BLaER1 (cell line): ENCODE data around the gene NMU.
"Not testable (repeated sequence)": the region's sequence is repeated elsewhere in the genome, so short reads cannot be mapped to it uniquely, and the experiment has no call there.

Source experiments
- H3K27ac ChIP-seq: shearing (Covaris generic); formaldehyde crosslinking; 2 replicates; pipeline ENCODE4 v1.8.1; 2022
- H3K27me3 ChIP-seq: shearing (Covaris generic); formaldehyde crosslinking; 2 replicates; pipeline ENCODE4 v1.8.1; 2022
- H3K36me3 ChIP-seq: shearing (Covaris generic); formaldehyde crosslinking; 2 replicates; pipeline ENCODE4 v1.8.1; 2022
- H3K4me1 ChIP-seq: shearing (Covaris generic); formaldehyde crosslinking; 2 replicates; pipeline ENCODE4 v1.8.1; 2022
- H3K4me2 ChIP-seq: shearing (Covaris generic); formaldehyde crosslinking; 2 replicates; pipeline ENCODE4 v1.8.1; 2022
- H3K4me3 ChIP-seq: shearing (Covaris generic); formaldehyde crosslinking; 2 replicates; pipeline ENCODE4 v1.8.1; 2022
- H3K9ac ChIP-seq: shearing (Covaris generic); formaldehyde crosslinking; 2 replicates; pipeline ENCODE4 v1.8.1; 2022
- H3K9me3 ChIP-seq: shearing (Covaris generic); formaldehyde crosslinking; 2 replicates; pipeline ENCODE4 v1.8.1; 2022
- H4K20me1 ChIP-seq: shearing (Covaris generic); formaldehyde crosslinking; 2 replicates; pipeline ENCODE4 v1.8.1; 2022
- Cebpa-rat ChIP-seq: shearing (Covaris generic); IDR thresholded peaks from 2 replicates; pipeline ENCODE4 v1.8.1; 2022

Gene NMU

GRCh38 chr4:55635741-55636655 lies at the start of gene NMU:
TSS of gene NMU (minus strand) at chr4:55636298. CDS start at chr4:55636192, 106 bp downstream.
- Histone ChIP-seq H3K9ac (no peak within 1 kb of the TSS), H3K27ac (no peak within 1 kb of the TSS), H3K4me3 (no peak within 1 kb of the TSS)

GRCh38 chr4:55684276-55684675 lies 48.2 kb upstream of the NMU start:
- Histone ChIP-seq H3K27me3 (no peaks in the 10 kb centered on the region), H4K20me1 (no peaks in the 10 kb centered on the region), H3K9ac (no peak overlapping the region), H3K4me3 (no peak overlapping the region), H3K27ac (no peak overlapping the region), H3K36me3 (no peaks in the 10 kb centered on the region), H3K9me3 (no peaks in the 10 kb centered on the region), H3K4me2 (no peak overlapping the region), H3K4me1 (no peaks in the 10 kb centered on the region)
- no peak for TF ChIP-seq Cebpa-rat

More at GRCh38 chr4:55635741-55636655, at the start of gene NMU:
- no peak for TF ChIP-seq Cebpa-rat
- H3K36me3 ChIP-seq: no peaks in the 10 kb centered on the region
- no peaks in the 10 kb centered on the region for H4K20me1 ChIP-seq
- peaks cover 34% of the 10 kb centered on the region for H3K27me3 ChIP-seq
- peaks cover 12% of the 10 kb centered on the region for H3K9me3 ChIP-seq
- H3K4me1 ChIP-seq: no peaks in the 10 kb centered on the region
- no peak within 1 kb of the TSS for H3K4me2 ChIP-seq

- not testable (repeated sequence) for H3K27ac ChIP-seq, H3K4me1 ChIP-seq, H3K9ac ChIP-seq, H3K36me3 ChIP-seq, H3K4me2 ChIP-seq, H3K9me3 ChIP-seq, H4K20me1 ChIP-seq, H3K4me3 ChIP-seq, H3K27me3 ChIP-seq
Measured at GRCh38 chr4:55682797-55683196, 46.7 kb upstream of the NMU start.

- Histone ChIP-seq H3K27ac (no peak overlapping the region), H3K4me3 (no peak overlapping the region), H3K27me3 (no peaks in the 10 kb centered on the region), H3K9me3 (no peaks in the 10 kb centered on the region), H4K20me1 (no peaks in the 10 kb centered on the region), H3K4me1 (no peaks in the 10 kb centered on the region), H3K36me3 (no peaks in the 10 kb centered on the region), H3K4me2 (no peak overlapping the region), H3K9ac (no peak overlapping the region)
- TF ChIP-seq Cebpa-rat: no peak
Measured at GRCh38 chr4:55682295-55682694, 46.2 kb upstream of the NMU start.

GRCh38 chr4:55681430-55681829 lies 45.3 kb upstream of the NMU start:
- no peak for TF ChIP-seq Cebpa-rat
- Histone ChIP-seq H3K27ac (no peak overlapping the region), H3K4me3 (no peak overlapping the region), H3K9ac (no peak overlapping the region), H3K36me3 (no peaks in the 10 kb centered on the region), H3K27me3 (no peaks in the 10 kb centered on the region), H3K4me2 (no peak overlapping the region), H3K9me3 (no peaks in the 10 kb centered on the region), H3K4me1 (no peaks in the 10 kb centered on the region), H4K20me1 (no peaks in the 10 kb centered on the region)

GRCh38 chr4:55675196-55675793 lies 39.2 kb upstream of the NMU start:
- peaks cover 15% of the 10 kb centered on the region for H3K4me1 ChIP-seq
- peak overlapping the region; percentile 60 for H3K27ac ChIP-seq
- no peak for TF ChIP-seq Cebpa-rat
- no peaks in the 10 kb centered on the region for H3K27me3 ChIP-seq
- H3K4me3 ChIP-seq: no peak overlapping the region
- H3K4me2 ChIP-seq: peak overlapping the region; percentile 73
- no peaks in the 10 kb centered on the region for H4K20me1 ChIP-seq
- H3K36me3 ChIP-seq: no peaks in the 10 kb centered on the region
- H3K9ac ChIP-seq: 0 out of 2 replicates have a peak overlapping the region, but pooled peaks have one; percentile 2
- no peaks in the 10 kb centered on the region for H3K9me3 ChIP-seq

- TF ChIP-seq Cebpa-rat: no peak
- Histone ChIP-seq H3K4me3 (no peak overlapping the region), H3K4me2 (no peak overlapping the region), H3K4me1 (peaks cover 15% of the 10 kb centered on the region), H4K20me1 (no peaks in the 10 kb centered on the region), H3K9me3 (no peaks in the 10 kb centered on the region), H3K9ac (no peak overlapping the region), H3K27ac (no peak overlapping the region), H3K27me3 (no peaks in the 10 kb centered on the region), H3K36me3 (no peaks in the 10 kb centered on the region)
Measured at GRCh38 chr4:55673424-55673823, 37.3 kb upstream of the NMU start.

GRCh38 chr4:55671667-55672066 lies 35.6 kb upstream of the NMU start:
- Histone ChIP-seq H3K9ac (no peak overlapping the region), H4K20me1 (no peaks in the 10 kb centered on the region), H3K36me3 (no peaks in the 10 kb centered on the region), H3K9me3 (no peaks in the 10 kb centered on the region), H3K4me1 (peaks cover 15% of the 10 kb centered on the region), H3K4me2 (no peak overlapping the region), H3K27ac (no peak overlapping the region), H3K27me3 (no peaks in the 10 kb centered on the region), H3K4me3 (no peak overlapping the region)
- TF ChIP-seq Cebpa-rat: no peak

GRCh38 chr4:55670695-55671094 lies 34.6 kb upstream of the NMU start:
- TF ChIP-seq Cebpa-rat: no peak
- Histone ChIP-seq H3K9me3 (no peaks in the 10 kb centered on the region), H3K27ac (no peak overlapping the region), H3K4me3 (no peak overlapping the region), H3K4me2 (no peak overlapping the region), H3K27me3 (no peaks in the 10 kb centered on the region), H4K20me1 (no peaks in the 10 kb centered on the region), H3K9ac (no peak overlapping the region), H3K4me1 (peaks cover 12% of the 10 kb centered on the region), H3K36me3 (no peaks in the 10 kb centered on the region)

GRCh38 chr4:55668449-55668848 lies 32.4 kb upstream of the NMU start:
- TF ChIP-seq Cebpa-rat: no peak
- H3K4me1 ChIP-seq: no peaks in the 10 kb centered on the region
- H3K27ac ChIP-seq: no peak overlapping the region

More at GRCh38 chr4:55668449-55668848, 32.4 kb upstream of the NMU start:
- Histone ChIP-seq H3K9ac (no peak overlapping the region), H3K9me3 (no peaks in the 10 kb centered on the region), H3K4me2 (no peak overlapping the region), H3K27me3 (no peaks in the 10 kb centered on the region), H4K20me1 (no peaks in the 10 kb centered on the region), H3K4me3 (no peak overlapping the region), H3K36me3 (no peaks in the 10 kb centered on the region)
